HG02759 (cell line): ENCODE data around the gene SAMMSON.

Source experiments
- ATAC-seq: cut with Tn5 transposase; IDR thresholded peaks from one replicate; pipeline ENCODE4 v1.9.1; 2021; ENCODE audit warnings: mild to moderate bottlenecking, moderate library complexity; ENCODE audit not compliant: unreplicated experiment

Gene SAMMSON

GRCh38 chr3:70085613-70086012, 86.1 kb downstream of the SAMMSON start:
- no peak for ATAC-seq

DNA sequence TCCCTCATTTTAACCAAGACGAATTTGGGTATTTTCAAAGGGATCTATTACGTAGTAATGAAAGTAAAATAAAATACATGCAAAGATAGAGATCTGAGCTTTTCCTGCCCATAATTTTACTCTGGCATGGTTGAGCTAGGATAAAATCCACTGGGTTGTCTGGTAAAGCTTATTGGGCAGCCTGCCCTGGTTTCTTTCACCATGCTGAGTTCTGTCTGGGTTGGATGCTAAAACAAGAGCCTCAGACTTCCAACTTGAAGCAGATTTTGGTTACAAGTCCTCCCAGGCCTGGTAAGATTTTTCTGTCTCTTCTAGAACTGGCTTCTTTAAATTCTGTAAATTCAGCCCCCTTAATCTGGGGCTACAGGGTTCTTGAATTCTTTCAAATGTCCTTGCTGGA, 86.8 kb downstream of the SAMMSON start:
- ATAC-seq, result no peak

DNA sequence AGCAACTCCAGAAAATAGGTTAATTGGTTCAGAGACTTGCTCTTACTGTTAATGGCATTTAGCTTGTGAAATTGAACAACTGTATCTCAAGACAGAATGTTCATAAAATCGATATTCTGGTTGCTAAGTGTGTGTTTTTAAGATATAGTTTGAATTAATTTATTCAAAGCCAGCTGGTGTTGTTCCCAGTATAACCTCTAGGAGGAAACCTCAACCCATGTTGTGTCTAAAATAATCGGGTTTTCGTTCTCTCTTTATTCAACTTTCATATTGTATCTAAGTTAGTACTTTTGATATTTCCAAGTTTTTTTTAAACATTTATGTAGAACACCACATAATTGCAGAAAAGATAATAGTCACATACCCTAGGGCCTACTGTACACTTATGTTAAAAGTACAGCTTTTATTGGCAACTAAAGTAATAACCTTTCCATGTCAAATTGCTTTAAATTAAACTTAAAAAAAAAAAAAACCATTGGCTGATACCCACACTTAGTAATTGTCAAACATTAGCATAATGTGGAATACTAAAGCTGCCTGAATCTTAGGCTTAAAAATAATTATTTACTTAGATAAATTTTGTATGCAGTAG, 90.9 kb downstream of the SAMMSON start:
- ATAC-seq, result no peak

DNA sequence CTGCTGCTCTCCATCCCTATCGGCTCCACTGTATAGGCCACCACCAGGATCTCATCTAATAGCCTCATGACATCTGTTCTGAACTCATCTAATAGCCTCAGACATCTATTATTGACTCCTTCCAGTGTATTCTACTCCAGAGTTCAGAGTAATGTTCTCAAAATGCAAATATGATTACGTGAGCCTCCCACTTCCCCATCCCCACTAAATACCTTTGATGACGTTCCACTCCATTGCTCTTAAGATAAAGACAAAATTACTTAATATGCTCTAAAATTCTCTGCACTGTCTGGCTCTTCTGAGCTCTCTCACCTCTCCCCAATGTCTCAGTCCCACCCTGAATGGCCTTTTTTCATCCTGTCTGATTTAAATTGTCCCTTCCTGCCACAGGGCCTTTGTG, 94.7 kb downstream of the SAMMSON start:
- ATAC-seq, result no peak

GRCh38 chr3:70095260-70095659, 95.7 kb downstream of the SAMMSON start:
- no peak for ATAC-seq

- peak; percentile 95 for ATAC-seq
These were observed 97.0 kb downstream of the SAMMSON start for GRCh38 chr3:70096376-70097066.

DNA sequence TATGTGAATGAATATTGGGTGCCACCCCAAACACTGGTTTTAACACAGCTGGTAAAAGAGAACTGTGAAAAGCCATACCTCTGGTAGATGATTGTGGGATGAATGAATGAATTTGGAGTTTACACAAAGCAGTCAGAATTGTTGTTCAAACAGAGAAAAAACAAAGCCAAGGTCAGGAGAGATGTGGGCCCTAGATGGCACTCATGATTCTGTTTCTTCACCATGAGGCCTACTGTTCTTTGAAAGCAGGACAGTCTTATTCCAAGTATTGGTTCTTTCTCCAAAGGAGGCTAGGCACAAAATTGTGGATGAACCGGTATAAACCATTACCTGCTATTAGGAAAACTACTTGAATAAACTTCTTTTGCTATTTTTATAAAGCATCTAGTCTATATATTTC, 97.6 kb downstream of the SAMMSON start:
- ATAC-seq, result no peak

DNA sequence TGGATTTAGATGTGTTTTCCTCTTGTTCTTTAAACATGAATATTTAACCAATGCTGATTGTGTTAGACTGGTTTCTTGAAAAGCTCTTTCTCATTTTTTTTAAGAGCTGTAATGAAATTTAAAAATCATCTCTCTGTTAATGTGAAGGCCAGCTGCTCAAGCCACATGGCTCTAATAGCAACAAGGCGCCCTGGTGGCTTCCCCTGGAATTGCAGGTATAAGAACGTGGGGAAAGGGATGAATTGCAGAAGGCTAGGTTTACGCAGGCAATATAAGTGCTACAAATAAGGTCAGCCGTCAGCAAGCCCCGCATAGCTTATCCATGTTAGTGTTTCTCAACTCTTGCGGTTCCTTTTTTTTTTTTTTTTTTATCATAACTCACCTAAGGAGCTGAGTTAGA, 108.5 kb downstream of the SAMMSON start:
- no peak for ATAC-seq

- ATAC-seq, result no peak
These were observed 109.0 kb downstream of the SAMMSON start for GRCh38 chr3:70108546-70108945.

DNA sequence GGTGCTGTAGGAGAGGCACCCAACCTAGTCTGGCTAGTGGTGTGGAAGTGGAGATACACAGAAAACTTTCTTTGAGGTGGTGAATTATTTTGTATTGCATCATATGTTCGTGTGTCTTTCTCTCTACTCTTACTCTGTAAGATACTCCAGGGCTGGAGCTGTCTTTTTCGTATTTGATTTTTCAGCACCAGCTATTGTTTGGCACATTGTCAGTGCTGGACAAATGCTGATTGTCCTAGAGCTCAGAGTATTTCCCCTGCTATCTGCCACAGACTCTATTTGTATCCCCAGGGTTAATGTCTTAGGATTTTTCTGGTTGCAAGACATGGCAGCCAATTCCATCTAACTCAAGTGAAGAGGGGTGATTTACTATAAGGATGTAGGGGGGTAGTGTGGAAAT, 110.5 kb downstream of the SAMMSON start:
- ATAC-seq, result no peak

DNA sequence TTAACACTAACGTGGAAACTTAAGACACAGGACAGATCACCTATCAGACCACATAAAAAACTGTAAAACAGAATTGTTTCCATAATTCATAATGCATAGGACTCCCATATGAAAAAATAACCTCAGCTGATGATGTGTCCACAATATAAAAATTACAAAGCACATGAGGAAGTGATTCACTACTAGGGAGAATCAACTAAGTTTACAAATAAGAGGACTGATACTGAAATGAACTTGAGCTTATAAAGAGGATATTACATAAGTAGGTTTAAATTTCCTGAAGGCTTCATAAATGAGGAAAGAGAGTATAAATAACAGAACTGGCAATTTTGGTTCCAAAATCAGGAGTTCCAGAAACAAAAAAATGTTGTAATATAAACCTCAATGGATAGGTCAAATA, 111.9 kb downstream of the SAMMSON start:
- ATAC-seq, result no peak

DNA sequence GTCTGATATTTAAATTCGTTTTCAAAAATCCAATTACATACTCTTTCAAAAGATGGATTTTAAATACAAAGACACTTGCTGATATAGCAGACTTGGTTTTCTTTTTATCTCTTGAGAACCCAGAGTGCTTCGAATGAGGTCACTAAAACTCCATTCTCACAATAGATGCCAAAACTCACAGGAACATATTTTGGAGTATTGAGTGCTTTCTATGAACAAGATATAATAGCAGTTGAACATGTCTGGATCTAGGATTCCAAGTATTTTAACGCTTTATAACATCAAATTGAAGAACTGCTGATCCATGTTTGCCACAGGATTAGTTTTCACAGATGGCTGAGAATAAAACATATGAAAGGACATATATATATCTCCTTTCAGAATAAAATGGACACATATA, 113.2 kb downstream of the SAMMSON start:
- no peak for ATAC-seq

- no peak for ATAC-seq
These were observed 114.9 kb downstream of the SAMMSON start for GRCh38 chr3:70114431-70114830.

DNA sequence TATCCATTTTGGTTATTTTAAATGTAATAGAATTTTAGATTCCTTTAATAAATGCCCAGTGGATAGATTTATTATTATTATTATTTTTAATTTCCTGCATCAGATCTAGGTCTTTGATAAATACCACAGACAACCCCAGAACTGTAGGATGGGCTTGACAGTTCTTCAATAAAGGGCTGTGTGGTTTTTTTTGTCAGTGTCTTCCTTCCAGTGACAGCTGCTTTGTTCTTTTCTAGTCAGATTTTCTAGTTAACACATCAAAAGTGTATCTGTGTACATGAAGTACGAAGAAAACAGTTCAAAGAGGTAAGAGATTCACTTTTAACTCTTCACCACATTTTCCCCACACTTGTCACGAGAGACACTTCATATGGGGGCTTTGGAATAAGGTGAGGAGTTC, 120.3 kb downstream of the SAMMSON start:
- ATAC-seq, result no peak
